ENCODE results near the gene MAP3K14. TPM values are rescaled to one million over a fixed set of nuclear protein-coding genes. Genes with fewer than 3 reads are reported as not detected.
"Not testable (repeated sequence)": the region's sequence is repeated elsewhere in the genome, so short reads cannot be mapped to it uniquely, and the experiment has no call there.

The MAP3K14 gene
- total RNA-seq, 2 donors from 2014 or later: 43.8 to 49.1 TPM

DNA sequence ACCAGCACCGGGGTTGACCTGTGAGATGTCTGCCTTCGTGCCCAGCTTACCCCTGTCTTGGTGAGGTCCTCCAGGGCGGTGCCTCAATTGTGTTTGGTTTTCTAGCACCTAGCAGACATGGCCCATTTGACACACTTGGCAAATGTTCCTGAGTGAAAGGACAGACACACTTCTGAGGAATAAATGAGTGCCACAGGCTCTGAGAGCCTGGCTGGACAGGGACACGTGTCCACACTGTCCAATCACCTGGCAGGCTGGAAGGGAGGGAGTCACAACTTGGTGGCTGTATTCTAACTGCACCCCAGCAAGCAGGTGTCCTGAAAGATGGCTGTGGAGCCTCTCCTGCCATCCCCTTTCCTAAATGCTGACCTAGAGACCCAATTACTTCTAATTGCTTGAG lies 7.4 kb downstream of the MAP3K14 start:
- H3K36me3 Mint-ChIP-seq (ENCODE audit: low read depth): no peaks in the 10 kb centered on the region
- no peak overlapping the region for H3K4me3 Mint-ChIP-seq
- no peak overlapping the region for H3K27ac Mint-ChIP-seq
- no peaks in the 10 kb centered on the region for H3K27me3 Mint-ChIP-seq
- no peak for DNase-seq
- H3K4me1 Mint-ChIP-seq: peaks cover 61% of the 10 kb centered on the region
- no peak for ATAC-seq
- H3K9me3 ChIP-seq (ENCODE audit: control insufficient read depth, low read length, poor library complexity, severe bottlenecking): no peaks in the 10 kb centered on the region

DNA sequence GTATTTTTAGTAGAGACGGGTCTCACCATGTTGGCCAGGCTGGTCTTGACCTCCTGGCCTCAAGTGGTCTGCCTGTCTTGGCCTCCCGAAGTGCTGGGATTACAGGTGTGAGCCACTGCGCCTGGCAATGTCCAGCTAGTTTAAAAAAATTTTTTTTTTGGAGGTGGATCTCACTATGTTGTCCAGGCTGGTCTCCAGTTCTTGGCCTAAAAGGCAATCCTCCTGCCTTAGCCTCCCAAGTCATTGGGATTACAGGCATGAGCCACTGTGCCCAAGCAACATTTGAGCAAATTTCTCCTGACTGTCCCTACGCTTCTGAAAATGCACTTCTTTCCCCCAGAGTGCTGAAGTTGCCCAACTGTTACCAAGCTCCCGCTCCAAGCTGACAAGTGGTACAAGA lies 8.0 kb downstream of the MAP3K14 start:
- H3K27ac Mint-ChIP-seq: no peak overlapping the region
- ATAC-seq (no peak), DNase-seq (no peak)
- peaks cover 61% of the 10 kb centered on the region for H3K4me1 Mint-ChIP-seq
- no peaks in the 10 kb centered on the region for H3K36me3 Mint-ChIP-seq (ENCODE audit: low read depth)
- no peaks in the 10 kb centered on the region for H3K9me3 ChIP-seq (ENCODE audit: control insufficient read depth, low read length, poor library complexity, severe bottlenecking)
- H3K27me3 Mint-ChIP-seq: no peaks in the 10 kb centered on the region
- no peak overlapping the region for H3K4me3 Mint-ChIP-seq

DNA sequence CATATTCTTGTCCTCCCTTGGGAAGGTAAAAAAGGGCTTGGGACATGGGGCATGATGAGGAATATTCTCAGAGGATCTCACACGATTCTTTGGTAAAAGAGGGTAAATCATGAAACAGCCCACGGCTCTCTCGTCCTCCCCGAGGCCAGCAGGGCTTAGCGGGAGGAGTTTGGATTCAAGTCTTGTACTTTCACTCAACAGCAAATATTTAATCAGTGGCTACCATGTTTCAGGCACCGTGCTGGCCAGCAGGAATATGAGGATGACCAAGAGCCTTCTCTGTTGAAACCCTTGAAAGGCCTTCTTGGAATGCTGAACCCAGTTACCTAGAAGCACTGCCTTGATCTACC lies 8.8 kb downstream of the MAP3K14 start:
- Mint-ChIP-seq H3K27me3 (no peaks in the 10 kb centered on the region), H3K36me3 (ENCODE audit: low read depth) (no peaks in the 10 kb centered on the region), H3K4me1 (peaks cover 57% of the 10 kb centered on the region), H3K4me3 (peak overlapping the region; percentile 56), H3K27ac (peak overlapping the region; percentile 92)
- ATAC-seq (no peak), DNase-seq (no peak)
- H3K9me3 ChIP-seq (ENCODE audit: control insufficient read depth, low read length, poor library complexity, severe bottlenecking): no peaks in the 10 kb centered on the region

DNA sequence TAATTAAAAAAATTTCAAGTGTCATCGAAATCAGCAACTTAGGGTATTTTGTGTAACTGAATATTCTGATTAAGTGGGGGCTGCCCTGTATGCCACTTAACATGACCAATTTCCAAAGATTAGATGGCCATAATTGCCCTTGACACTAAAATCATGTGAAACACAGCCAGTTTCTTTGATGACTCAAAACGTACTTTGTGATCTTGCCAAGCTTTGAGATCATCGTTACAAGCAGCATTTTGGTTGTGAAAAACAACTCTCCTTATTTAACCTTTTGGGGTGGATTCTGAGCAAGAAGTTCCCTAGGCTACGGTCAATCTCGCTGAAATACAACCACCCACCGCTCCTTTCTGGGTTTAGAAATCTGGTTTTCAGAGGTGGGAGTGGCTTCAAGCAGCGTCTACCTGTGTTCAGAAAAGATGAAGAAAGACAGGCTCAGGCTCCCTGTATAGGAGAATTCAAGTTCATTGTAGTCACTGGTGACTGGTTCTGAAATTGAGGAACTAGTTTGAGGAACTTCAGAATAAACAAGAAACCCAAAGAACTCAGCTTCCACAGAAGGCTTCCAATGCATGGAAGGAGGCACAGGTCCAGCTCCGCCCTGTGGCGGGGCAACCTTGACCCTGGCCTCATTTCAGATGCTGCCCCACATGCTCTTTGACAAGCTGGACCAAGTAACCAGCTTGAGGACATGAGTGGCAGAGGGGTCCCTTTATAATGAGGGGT lies 9.4 kb downstream of the MAP3K14 start:
- H3K36me3 Mint-ChIP-seq (ENCODE audit: low read depth): no peaks in the 10 kb centered on the region
- peaks cover 57% of the 10 kb centered on the region for H3K4me1 Mint-ChIP-seq

DNA sequence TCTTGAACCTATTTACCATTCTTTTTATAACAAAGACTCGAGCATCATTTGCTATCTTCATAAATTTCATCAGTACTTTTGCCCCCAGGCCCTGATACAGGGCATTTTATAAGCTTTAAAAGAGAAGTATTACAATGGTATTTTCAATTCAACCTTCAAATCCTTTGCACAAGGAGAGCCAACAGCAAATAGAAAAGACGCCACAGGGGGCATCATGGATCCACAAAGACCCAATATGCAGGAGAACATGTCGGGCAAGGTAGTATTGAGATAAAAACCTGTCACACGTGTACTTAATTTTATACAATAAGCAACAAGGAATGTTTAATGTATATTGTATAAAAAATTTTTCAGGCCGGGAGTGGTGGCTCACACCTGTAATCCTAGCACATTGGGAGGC lies 10.2 kb downstream of the MAP3K14 start:
- DNase-seq (no peak), ATAC-seq (no peak)
- H3K4me3 Mint-ChIP-seq: peak overlapping the region; percentile 36
- H3K9me3 ChIP-seq (ENCODE audit: control insufficient read depth, low read length, poor library complexity, severe bottlenecking): no peaks in the 10 kb centered on the region
- H3K36me3 Mint-ChIP-seq (ENCODE audit: low read depth): no peaks in the 10 kb centered on the region
- H3K27me3 Mint-ChIP-seq: no peaks in the 10 kb centered on the region
- peaks cover 56% of the 10 kb centered on the region for H3K4me1 Mint-ChIP-seq
- H3K27ac Mint-ChIP-seq: peak overlapping the region; percentile 92

More for the DNA sequence above, 9.4 kb downstream of the MAP3K14 start:
- DNase-seq (no peak), ATAC-seq (peak; percentile 70)
- Mint-ChIP-seq H3K27me3 (no peaks in the 10 kb centered on the region), H3K27ac (peak overlapping the region; percentile 92), H3K4me3 (peak overlapping the region; percentile 56)
- no peaks in the 10 kb centered on the region for H3K9me3 ChIP-seq (ENCODE audit: control insufficient read depth, low read length, poor library complexity, severe bottlenecking)

DNA sequence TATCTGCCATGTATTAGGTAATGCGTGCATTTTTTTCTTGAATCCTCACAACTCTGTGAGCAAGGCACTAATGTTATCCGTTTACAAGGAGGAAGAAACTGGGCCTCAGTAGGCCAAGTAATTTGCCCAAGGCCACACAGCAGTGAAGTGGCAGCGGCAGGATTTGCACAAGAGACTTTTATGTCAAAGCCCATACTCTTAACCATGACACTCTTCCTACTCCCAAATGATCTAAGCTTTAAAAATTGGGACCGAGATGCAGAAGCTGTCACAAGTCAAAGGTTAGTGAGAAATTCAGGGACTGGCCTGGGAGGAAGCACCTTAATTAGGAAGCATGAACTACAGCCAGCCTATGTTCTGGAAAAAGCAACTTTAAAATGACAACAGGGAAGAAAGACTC lies 10.7 kb downstream of the MAP3K14 start:
- DNase-seq (no peak), ATAC-seq (no peak)
- H3K4me1 Mint-ChIP-seq: peaks cover 53% of the 10 kb centered on the region
- H3K27ac Mint-ChIP-seq: peak overlapping the region; percentile 92
- H3K27me3 Mint-ChIP-seq: no peaks in the 10 kb centered on the region
- H3K9me3 ChIP-seq (ENCODE audit: control insufficient read depth, low read length, poor library complexity, severe bottlenecking): no peaks in the 10 kb centered on the region
- H3K36me3 Mint-ChIP-seq (ENCODE audit: low read depth): no peaks in the 10 kb centered on the region
- H3K4me3 Mint-ChIP-seq: no peak overlapping the region

DNA sequence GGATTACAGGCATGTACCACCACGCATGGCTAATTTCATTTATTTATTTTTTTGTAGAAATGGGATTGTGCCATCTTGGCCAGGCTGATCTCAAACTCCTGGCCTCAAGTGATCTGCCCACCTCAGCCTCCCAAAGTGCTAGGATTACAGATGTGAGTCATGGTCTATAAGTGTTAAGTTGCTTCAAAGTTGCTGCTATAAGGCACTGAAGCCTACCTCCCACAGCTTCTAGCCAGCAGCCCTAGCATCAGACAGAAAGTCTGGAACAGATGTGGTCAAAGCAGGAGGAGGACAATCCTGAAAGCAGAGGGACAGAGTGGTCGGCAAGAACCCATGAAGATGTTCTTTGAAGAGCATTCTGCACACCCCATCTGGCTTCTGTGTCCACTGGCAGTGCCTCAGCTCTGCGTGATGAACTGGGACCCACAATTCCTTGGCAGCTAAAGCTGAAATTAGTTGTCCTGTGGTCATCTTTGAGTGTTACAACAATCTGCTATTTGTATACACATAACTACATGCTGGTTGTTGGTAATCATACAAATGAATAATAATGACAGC lies 11.2 kb downstream of the MAP3K14 start:
- peaks cover 52% of the 10 kb centered on the region for H3K4me1 Mint-ChIP-seq
- no peaks in the 10 kb centered on the region for H3K9me3 ChIP-seq (ENCODE audit: control insufficient read depth, low read length, poor library complexity, severe bottlenecking)
- peak overlapping the region; percentile 92 for H3K27ac Mint-ChIP-seq
- H3K4me3 Mint-ChIP-seq: no peak overlapping the region
- H3K27me3 Mint-ChIP-seq: no peaks in the 10 kb centered on the region
- ATAC-seq: no peak
- peaks cover under 1% of the 10 kb centered on the region for H3K36me3 Mint-ChIP-seq (ENCODE audit: low read depth)
- DNase-seq: no peak

DNA sequence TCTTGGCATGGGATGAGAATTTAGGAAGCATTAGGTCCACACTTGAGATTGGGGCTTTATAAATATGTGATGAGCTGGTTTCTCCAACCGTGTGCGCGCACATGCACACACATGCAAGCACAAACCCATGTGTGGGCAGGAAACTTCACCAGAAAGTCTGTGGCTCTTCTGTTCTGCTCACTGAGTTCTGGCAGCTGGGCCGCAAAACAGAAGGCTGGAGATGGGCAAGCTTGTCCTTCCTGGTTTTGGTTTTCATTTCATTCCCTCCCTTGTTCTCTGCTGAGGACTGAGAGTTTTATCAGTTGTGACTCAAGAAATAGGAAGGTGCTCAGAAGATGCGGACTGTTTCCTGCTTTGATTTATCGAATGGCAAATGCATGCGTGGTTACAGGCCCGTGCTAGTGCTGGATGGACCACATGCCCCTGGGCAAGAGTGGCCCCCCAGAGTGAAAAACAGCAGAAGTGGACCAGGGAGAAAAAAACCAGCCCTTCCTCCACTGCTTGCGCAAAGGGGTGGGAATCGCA lies 14.1 kb downstream of the MAP3K14 start:
- peak; percentile 45 for ATAC-seq
- peak overlapping the region; percentile 86 for H3K27ac Mint-ChIP-seq
- H3K36me3 Mint-ChIP-seq (ENCODE audit: low read depth): peaks cover 5% of the 10 kb centered on the region
- H3K4me3 Mint-ChIP-seq: peak overlapping the region; percentile 49
- no peak for DNase-seq
- H3K4me1 Mint-ChIP-seq: peaks cover 56% of the 10 kb centered on the region
- no peaks in the 10 kb centered on the region for H3K27me3 Mint-ChIP-seq
- no peaks in the 10 kb centered on the region for H3K9me3 ChIP-seq (ENCODE audit: control insufficient read depth, low read length, poor library complexity, severe bottlenecking)

DNA sequence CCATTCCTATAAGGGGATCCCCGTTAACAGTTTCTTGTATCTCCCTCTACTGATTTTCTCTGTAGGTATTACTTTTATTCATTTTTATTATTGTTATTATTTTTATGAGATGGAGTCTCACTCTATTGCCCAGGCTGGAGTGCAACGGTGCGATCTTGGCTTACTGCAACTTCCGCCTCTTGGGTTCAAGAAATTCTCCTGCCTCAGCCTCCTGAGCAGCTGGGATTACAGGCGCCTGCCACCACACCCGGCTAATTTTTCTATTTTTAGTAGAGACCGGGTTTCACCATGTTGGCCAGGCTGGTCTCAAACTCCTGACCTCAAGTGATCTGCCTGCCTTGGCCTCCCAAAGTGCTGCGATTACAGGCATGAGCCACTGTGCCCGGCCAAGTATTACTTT lies 14.6 kb downstream of the MAP3K14 start:
- H3K36me3 Mint-ChIP-seq (ENCODE audit: low read depth); H3K9me3 ChIP-seq (ENCODE audit: control insufficient read depth, low read length, poor library complexity, severe bottlenecking); DNase-seq; ATAC-seq; H3K4me3 Mint-ChIP-seq; H3K27me3 Mint-ChIP-seq: not testable (repeated sequence)
- Mint-ChIP-seq H3K27ac (peak overlapping the region; percentile 86), H3K4me1 (peaks cover 54% of the 10 kb centered on the region)

DNA sequence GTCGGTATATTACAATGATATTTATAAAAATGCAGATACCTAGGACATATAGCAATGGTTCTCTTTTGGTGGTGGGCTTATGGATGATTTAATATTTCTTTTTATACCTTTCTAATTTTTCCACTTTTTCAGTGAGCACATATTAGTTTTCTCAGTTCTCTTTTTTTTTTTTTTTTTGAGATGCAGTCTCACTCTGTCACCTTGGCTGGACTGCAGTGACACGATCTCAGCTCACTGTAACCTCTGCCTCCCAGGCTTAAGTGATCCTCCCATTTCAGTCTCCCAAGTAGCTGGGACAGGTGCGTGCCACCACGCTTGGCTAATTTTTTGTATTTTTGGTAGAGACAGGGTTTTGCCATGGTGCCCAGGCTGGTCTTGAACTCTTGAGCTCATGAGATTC lies 15.1 kb downstream of the MAP3K14 start:
- Mint-ChIP-seq H3K27ac (no peak overlapping the region), H3K27me3 (no peaks in the 10 kb centered on the region), H3K4me3 (peak overlapping the region; percentile 69), H3K36me3 (ENCODE audit: low read depth) (peaks cover 5% of the 10 kb centered on the region), H3K4me1 (peaks cover 58% of the 10 kb centered on the region)
- no peaks in the 10 kb centered on the region for H3K9me3 ChIP-seq (ENCODE audit: control insufficient read depth, low read length, poor library complexity, severe bottlenecking)
- DNase-seq (no peak), ATAC-seq (no peak)

DNA sequence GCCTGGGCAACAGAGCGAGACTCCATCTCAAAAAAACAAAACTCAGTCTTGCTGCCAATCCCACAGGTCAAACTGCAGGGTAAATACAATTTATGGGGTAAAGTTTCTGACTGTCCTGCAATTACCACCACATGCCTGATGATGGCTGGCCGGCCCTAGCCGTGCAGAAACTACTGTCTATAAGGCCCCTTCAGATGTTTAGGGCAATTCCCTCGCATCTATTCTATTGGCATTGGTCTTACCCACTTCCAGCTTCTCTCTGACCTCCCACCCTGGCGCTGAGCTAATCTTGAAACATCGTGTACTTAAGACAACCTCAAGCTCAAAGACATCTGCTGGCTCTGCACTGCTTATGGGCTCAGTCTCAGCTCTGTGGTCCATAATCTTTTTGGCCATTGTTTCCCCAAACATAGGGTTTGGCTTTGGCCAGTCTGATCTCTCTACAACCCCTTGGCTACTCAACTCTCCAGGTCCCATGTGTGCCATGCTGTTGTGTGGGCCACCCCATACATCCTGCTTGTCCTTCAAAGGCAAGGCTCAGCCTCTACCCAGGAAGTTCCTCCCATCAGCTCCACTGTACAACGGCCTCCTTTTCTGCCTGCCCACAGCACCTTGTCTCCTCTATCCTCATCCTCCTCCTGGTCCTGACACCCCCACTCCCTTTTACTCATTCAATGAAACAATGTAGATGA lies 16.6 kb downstream of the MAP3K14 start:
- Mint-ChIP-seq H3K27ac (peak overlapping the region; percentile 49), H3K27me3 (no peaks in the 10 kb centered on the region), H3K4me1 (peaks cover 64% of the 10 kb centered on the region), H3K4me3 (peak overlapping the region; percentile 25), H3K36me3 (ENCODE audit: low read depth) (peaks cover 5% of the 10 kb centered on the region)
- DNase-seq (no peak), ATAC-seq (peak; percentile 27)
- H3K9me3 ChIP-seq (ENCODE audit: control insufficient read depth, low read length, poor library complexity, severe bottlenecking): no peaks in the 10 kb centered on the region

DNA sequence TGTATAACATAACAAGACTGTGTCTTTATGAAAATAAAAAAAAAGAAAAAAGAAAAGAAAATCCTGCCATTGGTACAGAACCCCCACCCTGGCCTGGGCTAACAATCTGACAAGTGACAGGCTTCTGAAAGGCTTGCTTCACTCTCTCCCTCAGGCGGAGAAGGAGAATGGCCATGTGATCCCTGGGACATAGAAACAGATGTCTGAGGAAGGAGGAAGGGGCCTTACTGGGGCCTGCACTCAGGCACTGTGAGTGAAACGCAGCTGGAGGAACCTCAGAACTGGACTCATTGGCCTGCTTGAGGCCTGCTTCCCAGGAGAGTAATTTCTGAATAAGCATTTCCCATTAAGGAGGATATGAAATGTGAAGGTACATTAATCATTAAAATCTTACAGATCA lies 17.5 kb downstream of the MAP3K14 start:
- ATAC-seq: no peak
- Mint-ChIP-seq H3K4me3 (no peak overlapping the region), H3K27me3 (no peaks in the 10 kb centered on the region), H3K36me3 (ENCODE audit: low read depth) (peaks cover 5% of the 10 kb centered on the region), H3K4me1 (peaks cover 63% of the 10 kb centered on the region), H3K27ac (no peak overlapping the region)
- H3K9me3 ChIP-seq (ENCODE audit: control insufficient read depth, low read length, poor library complexity, severe bottlenecking): no peaks in the 10 kb centered on the region
- no peak for DNase-seq

DNA sequence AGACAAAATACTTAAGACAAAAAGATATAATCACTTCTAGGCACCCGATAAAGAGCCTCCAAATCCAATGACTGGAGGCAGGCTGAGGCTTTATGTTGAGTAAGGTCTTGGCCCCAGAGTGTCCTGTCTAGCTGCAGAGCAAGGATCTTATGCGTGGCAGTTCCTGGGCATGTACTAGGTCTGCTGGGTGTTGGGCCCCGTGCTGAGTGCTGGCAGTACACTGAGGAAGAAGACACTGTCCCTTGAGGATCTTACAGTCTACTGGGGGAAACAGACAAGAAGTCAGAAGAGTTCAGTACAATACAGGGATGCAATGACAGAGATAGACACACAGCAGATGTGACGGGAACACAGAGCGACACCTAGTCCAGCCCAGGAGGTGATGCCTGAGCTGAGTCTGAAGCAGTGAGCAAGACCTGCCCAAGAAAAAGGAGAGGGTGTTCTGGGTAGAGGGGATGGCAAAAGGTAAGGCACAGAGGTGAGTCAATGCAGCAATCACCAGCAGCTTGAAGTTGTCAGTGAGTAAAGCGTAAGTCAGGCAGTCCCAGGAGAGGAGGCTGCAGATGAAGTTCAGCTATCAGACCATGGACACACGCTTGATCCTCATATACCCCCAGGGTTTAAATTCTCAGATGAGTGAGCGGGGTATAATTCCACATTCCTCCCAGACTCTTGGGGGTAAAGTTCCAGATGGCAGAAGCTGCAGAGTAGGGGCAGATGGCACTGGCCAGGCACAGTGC lies 18.1 kb downstream of the MAP3K14 start:
- Mint-ChIP-seq H3K36me3 (ENCODE audit: low read depth) (peaks cover 5% of the 10 kb centered on the region), H3K4me1 (peaks cover 64% of the 10 kb centered on the region), H3K4me3 (peak overlapping the region; percentile 74), H3K27me3 (no peaks in the 10 kb centered on the region), H3K27ac (peak overlapping the region; percentile 93)
- no peak for DNase-seq
- H3K9me3 ChIP-seq (ENCODE audit: control insufficient read depth, low read length, poor library complexity, severe bottlenecking): no peaks in the 10 kb centered on the region
- no peak for ATAC-seq
